ENCODE data around the gene TTC21A.
"Not testable (repeated sequence)": the region's sequence is repeated elsewhere in the genome, so short reads cannot be mapped to it uniquely, and the experiment has no call there.

Gene TTC21A

GRCh38 chr3:39107388-39108199 lies at the start of gene TTC21A, which contains the start of gene GORASP1:
TSS of gene TTC21A (plus strand) at chr3:39107680. CDS start at chr3:39107838, 158 bp downstream.
TSS of gene GORASP1 (minus strand) at chr3:39107627. CDS start at chr3:39107541, 86 bp downstream.
- Mint-ChIP-seq H3K4me1 (peaks cover 40% of the 10 kb centered on the region), H3K27ac (peak within 1 kb of the TSS; percentile 76), H3K36me3 (ENCODE audit: low read depth) (no peaks in the 10 kb centered on the region), H3K27me3 (no peaks in the 10 kb centered on the region), H3K4me3 (peak within 1 kb of the TSS; percentile 90), H3K9me3 (no peaks in the 10 kb centered on the region)
- peak; percentile 62 for DNase-seq
- ATAC-seq, result peak; percentile 66

GRCh38 chr3:39061228-39061627 lies 46.3 kb upstream of the TTC21A start:
- not testable (repeated sequence) for H3K4me3 Mint-ChIP-seq; ATAC-seq; H3K27ac Mint-ChIP-seq; H3K27me3 Mint-ChIP-seq; DNase-seq; H3K9me3 Mint-ChIP-seq; H3K36me3 Mint-ChIP-seq (ENCODE audit: low read depth)
- H3K4me1 Mint-ChIP-seq, result peaks cover 39% of the 10 kb centered on the region

- Mint-ChIP-seq H3K4me3 (no peak overlapping the region), H3K4me1 (peaks cover 29% of the 10 kb centered on the region), H3K36me3 (ENCODE audit: low read depth) (peaks cover 10% of the 10 kb centered on the region), H3K9me3 (no peaks in the 10 kb centered on the region), H3K27ac (no peak overlapping the region), H3K27me3 (no peaks in the 10 kb centered on the region)
- no peak for DNase-seq
- no peak for ATAC-seq
These were observed 45.3 kb upstream of the TTC21A start for GRCh38 chr3:39062180-39062579.

GRCh38 chr3:39063143-39063542 lies 44.3 kb upstream of the TTC21A start:
- no peaks in the 10 kb centered on the region for H3K27me3 Mint-ChIP-seq
- H3K36me3 Mint-ChIP-seq (ENCODE audit: low read depth), result peaks cover 11% of the 10 kb centered on the region
- H3K9me3 Mint-ChIP-seq, result no peaks in the 10 kb centered on the region
- DNase-seq (no peak), ATAC-seq (no peak)
- no peak overlapping the region for H3K4me3 Mint-ChIP-seq
- H3K4me1 Mint-ChIP-seq, result peaks cover 27% of the 10 kb centered on the region
- H3K27ac Mint-ChIP-seq, result no peak overlapping the region

- no peaks in the 10 kb centered on the region for H3K27me3 Mint-ChIP-seq
- H3K4me1 Mint-ChIP-seq, result peaks cover 18% of the 10 kb centered on the region
- peaks cover 11% of the 10 kb centered on the region for H3K36me3 Mint-ChIP-seq (ENCODE audit: low read depth)
- no peak for ATAC-seq
- no peak overlapping the region for H3K4me3 Mint-ChIP-seq
- no peaks in the 10 kb centered on the region for H3K9me3 Mint-ChIP-seq
- no peak overlapping the region for H3K27ac Mint-ChIP-seq
- DNase-seq, result no peak
These were observed 42.8 kb upstream of the TTC21A start for GRCh38 chr3:39064646-39065045.

GRCh38 chr3:39065197-39065596 lies 42.3 kb upstream of the TTC21A start:
- Mint-ChIP-seq H3K36me3 (ENCODE audit: low read depth) (peaks cover 15% of the 10 kb centered on the region), H3K4me1 (peaks cover 18% of the 10 kb centered on the region), H3K27me3 (no peaks in the 10 kb centered on the region), H3K27ac (no peak overlapping the region), H3K9me3 (no peaks in the 10 kb centered on the region), H3K4me3 (no peak overlapping the region)
- ATAC-seq (peak; percentile 89), DNase-seq (no peak)

GRCh38 chr3:39067286-39067685 lies 40.2 kb upstream of the TTC21A start:
- Mint-ChIP-seq H3K4me3 (no peak overlapping the region), H3K9me3 (no peaks in the 10 kb centered on the region), H3K27me3 (no peaks in the 10 kb centered on the region), H3K4me1 (peaks cover 9% of the 10 kb centered on the region), H3K36me3 (ENCODE audit: low read depth) (peaks cover 20% of the 10 kb centered on the region), H3K27ac (no peak overlapping the region)
- no peak for ATAC-seq
- DNase-seq, result no peak

- no peak overlapping the region for H3K27ac Mint-ChIP-seq
- ATAC-seq, result no peak
- H3K27me3 Mint-ChIP-seq, result no peaks in the 10 kb centered on the region
- no peaks in the 10 kb centered on the region for H3K9me3 Mint-ChIP-seq
- no peak for DNase-seq
- no peak overlapping the region for H3K4me3 Mint-ChIP-seq
- peaks cover 25% of the 10 kb centered on the region for H3K36me3 Mint-ChIP-seq (ENCODE audit: low read depth)
- H3K4me1 Mint-ChIP-seq, result peaks cover 7% of the 10 kb centered on the region
These were observed 38.9 kb upstream of the TTC21A start for GRCh38 chr3:39068556-39068955.

GRCh38 chr3:39075910-39076309 lies 31.6 kb upstream of the TTC21A start:
- no peak overlapping the region for H3K4me3 Mint-ChIP-seq
- no peak for ATAC-seq
- no peaks in the 10 kb centered on the region for H3K27me3 Mint-ChIP-seq
- peaks cover 29% of the 10 kb centered on the region for H3K36me3 Mint-ChIP-seq (ENCODE audit: low read depth)
- DNase-seq, result no peak
- no peak overlapping the region for H3K27ac Mint-ChIP-seq
- H3K9me3 Mint-ChIP-seq, result no peaks in the 10 kb centered on the region
- peaks cover 5% of the 10 kb centered on the region for H3K4me1 Mint-ChIP-seq

GRCh38 chr3:39079530-39079929 lies 27.9 kb upstream of the TTC21A start:
- H3K27ac Mint-ChIP-seq, result no peak overlapping the region
- no peaks in the 10 kb centered on the region for H3K27me3 Mint-ChIP-seq
- peaks cover 36% of the 10 kb centered on the region for H3K36me3 Mint-ChIP-seq (ENCODE audit: low read depth)
- ATAC-seq (no peak), DNase-seq (no peak)
- H3K4me1 Mint-ChIP-seq, result peaks cover 25% of the 10 kb centered on the region
- H3K9me3 Mint-ChIP-seq, result no peaks in the 10 kb centered on the region
- H3K4me3 Mint-ChIP-seq, result no peak overlapping the region

GRCh38 chr3:39080026-39080425 lies 27.5 kb upstream of the TTC21A start:
- DNase-seq (no peak), ATAC-seq (no peak)
- H3K36me3 Mint-ChIP-seq (ENCODE audit: low read depth), result peaks cover 37% of the 10 kb centered on the region
- peaks cover 25% of the 10 kb centered on the region for H3K4me1 Mint-ChIP-seq
- H3K9me3 Mint-ChIP-seq, result no peaks in the 10 kb centered on the region
- H3K27me3 Mint-ChIP-seq, result no peaks in the 10 kb centered on the region
- no peak overlapping the region for H3K27ac Mint-ChIP-seq
- no peak overlapping the region for H3K4me3 Mint-ChIP-seq

- peak overlapping the region; percentile 13 for H3K4me3 Mint-ChIP-seq
- peak overlapping the region; percentile 85 for H3K27ac Mint-ChIP-seq
- H3K4me1 Mint-ChIP-seq, result peaks cover 21% of the 10 kb centered on the region
- ATAC-seq (peak; percentile 95), DNase-seq (no peak)
- peaks cover 35% of the 10 kb centered on the region for H3K36me3 Mint-ChIP-seq (ENCODE audit: low read depth)
- no peaks in the 10 kb centered on the region for H3K9me3 Mint-ChIP-seq
- no peaks in the 10 kb centered on the region for H3K27me3 Mint-ChIP-seq
These were observed 24.7 kb upstream of the TTC21A start for GRCh38 chr3:39082666-39083313.

- Mint-ChIP-seq H3K36me3 (ENCODE audit: low read depth) (peaks cover 42% of the 10 kb centered on the region), H3K4me1 (peaks cover 33% of the 10 kb centered on the region), H3K9me3 (no peaks in the 10 kb centered on the region), H3K27ac (peak overlapping the region; percentile 59), H3K27me3 (no peaks in the 10 kb centered on the region), H3K4me3 (no peak overlapping the region)
- no peak for DNase-seq
- no peak for ATAC-seq
These were observed 21.3 kb upstream of the TTC21A start for GRCh38 chr3:39086144-39086543.

- peaks cover 35% of the 10 kb centered on the region for H3K36me3 Mint-ChIP-seq (ENCODE audit: low read depth)
These were observed 19.0 kb upstream of the TTC21A start for GRCh38 chr3:39088456-39088855.

GRCh38 chr3:39088889-39089288 lies 18.6 kb upstream of the TTC21A start:
- Mint-ChIP-seq H3K9me3 (no peaks in the 10 kb centered on the region), H3K27ac (peak overlapping the region; percentile 35), H3K36me3 (ENCODE audit: low read depth) (peaks cover 33% of the 10 kb centered on the region), H3K4me3 (no peak overlapping the region), H3K4me1 (peaks cover 20% of the 10 kb centered on the region), H3K27me3 (no peaks in the 10 kb centered on the region)
- DNase-seq (no peak), ATAC-seq (no peak)

More at GRCh38 chr3:39088456-39088855, 19.0 kb upstream of the TTC21A start:
- Mint-ChIP-seq H3K4me3 (no peak overlapping the region), H3K27me3 (no peaks in the 10 kb centered on the region), H3K9me3 (no peaks in the 10 kb centered on the region), H3K27ac (no peak overlapping the region), H3K4me1 (peaks cover 23% of the 10 kb centered on the region)
- DNase-seq (no peak), ATAC-seq (no peak)

All from activated naive CD8-positive, alpha-beta T cell treated with anti-CD3 and anti-CD28 coated beads, Interleukin-2, amount 50 U/mL, for 24 hours (primary cell).